GM19099 (cell line): ENCODE data around the gene CHD5.

Experiments
- POLR2A ChIP-seq: IDR thresholded peaks from 3 replicates; pipeline ENCODE4 v1.6.1; 2011; ENCODE audit warnings: low read depth; ENCODE audit not compliant: insufficient read length; ENCODE audit errors: extremely low read depth

Gene CHD5

GRCh38 chr1:6184083-6184783, 4.1 kb upstream of the CHD5 start:
- no peak for TF ChIP-seq POLR2A

DNA sequence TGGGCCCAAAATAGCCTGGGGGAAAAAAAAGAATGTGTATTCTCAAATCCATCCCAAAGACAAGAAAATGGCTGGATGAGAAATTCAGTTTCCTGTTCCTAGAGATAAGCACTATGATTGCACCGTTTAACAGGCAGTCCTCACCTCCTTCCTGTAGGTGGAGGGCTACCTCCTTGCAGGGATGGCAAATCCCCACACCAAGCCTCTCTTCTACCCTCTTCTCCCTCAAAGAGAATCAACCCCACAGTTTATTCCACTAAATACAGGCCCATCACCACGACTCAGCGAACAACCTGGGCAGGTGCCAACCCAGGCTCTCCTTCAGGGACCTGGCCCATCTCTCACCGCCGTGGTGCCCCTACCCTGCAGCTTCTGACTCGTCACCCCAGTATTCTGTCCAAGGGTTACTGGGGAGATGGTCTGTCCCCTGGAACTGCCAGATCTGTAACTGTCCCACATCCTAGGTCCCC, 3.4 kb upstream of the CHD5 start:
- no peak for TF ChIP-seq POLR2A

DNA sequence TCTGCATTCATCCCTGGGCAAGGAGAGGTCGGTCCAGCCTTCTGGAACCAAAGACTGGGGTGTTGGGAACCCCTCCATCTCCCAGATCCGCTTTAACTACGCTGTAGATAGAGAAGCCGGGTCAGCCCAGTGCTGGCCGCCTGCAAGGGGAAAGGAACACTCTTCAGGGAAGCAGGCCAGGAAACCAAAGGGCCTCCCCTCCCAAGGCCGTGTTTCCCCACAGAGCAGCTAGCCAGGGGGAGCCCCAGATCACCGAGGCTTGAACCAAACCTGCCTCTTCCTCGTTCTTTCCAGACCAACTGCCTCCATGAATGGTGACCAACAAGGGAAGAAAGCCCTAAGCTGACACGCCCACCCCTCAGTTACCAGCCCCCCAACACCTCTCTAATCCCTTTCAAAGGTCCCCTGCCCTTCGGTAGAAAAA, 1.2 kb upstream of the CHD5 start:
- no peak for TF ChIP-seq POLR2A

DNA sequence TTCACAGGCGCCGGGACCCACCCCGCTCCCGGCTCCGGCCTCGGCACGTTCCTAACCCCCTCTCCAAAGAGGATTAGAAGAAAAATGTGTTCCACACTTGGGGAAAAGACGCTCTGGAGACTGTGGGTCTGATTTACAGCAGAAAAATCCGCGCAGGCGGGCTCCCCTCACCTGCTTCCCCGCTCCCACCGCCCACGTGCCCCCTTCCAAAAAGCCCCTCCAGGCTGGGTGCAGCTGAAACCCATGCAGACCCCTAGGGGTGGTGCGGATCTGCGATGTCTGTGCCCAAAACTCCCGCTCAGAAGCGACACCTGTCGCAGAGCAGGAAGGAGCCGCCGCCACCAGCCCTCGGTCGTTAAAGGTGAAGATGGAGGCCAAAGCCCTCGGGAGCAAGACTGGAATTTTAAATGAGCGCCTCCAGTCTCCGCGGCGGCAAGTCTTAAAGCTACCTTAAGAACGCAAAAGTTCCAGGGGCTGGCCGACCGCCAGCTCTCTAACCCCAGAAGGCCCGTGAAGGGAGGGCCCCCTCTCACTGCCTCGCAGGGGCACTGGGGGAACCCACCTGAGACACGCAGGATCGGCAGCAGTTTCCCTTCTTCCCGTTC, 688 bp upstream of the CHD5 start:
- TF ChIP-seq POLR2A: no peak

DNA sequence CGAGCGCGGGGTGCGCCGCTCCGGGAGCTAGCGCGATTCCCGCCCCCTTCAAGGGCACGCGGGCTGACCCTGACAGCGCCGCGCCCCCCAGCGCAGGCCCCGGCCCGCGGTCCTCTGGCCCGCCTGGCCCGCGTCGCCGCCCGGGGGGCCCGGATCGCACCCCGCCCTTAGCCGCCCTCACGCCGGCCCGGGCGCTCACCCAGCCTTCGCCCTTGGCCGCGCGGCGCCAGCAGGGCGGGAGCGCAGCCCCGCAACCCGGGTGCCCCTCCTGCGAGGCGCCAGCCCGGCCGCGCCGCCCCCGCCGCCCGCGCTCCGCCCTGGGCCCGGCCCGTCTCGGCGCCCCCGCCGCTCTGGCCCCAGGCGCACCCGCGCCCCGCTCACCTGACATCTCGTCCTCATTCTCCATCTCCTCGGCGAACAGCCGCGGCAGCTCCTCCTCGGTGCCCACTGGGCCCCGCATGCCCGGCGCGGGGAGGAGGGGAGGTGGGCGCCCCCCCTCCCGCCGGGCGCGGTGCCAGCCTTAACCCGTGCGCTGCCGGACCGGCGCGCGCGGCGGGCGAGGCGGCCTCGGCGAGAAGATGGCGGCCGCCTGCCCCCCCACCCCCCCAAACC, 451 bp downstream of the CHD5 start:
- no peak for TF ChIP-seq POLR2A

GRCh38 chr1:6178751-6179563, 1.2 kb downstream of the CHD5 start:
- TF ChIP-seq POLR2A: no peak

DNA sequence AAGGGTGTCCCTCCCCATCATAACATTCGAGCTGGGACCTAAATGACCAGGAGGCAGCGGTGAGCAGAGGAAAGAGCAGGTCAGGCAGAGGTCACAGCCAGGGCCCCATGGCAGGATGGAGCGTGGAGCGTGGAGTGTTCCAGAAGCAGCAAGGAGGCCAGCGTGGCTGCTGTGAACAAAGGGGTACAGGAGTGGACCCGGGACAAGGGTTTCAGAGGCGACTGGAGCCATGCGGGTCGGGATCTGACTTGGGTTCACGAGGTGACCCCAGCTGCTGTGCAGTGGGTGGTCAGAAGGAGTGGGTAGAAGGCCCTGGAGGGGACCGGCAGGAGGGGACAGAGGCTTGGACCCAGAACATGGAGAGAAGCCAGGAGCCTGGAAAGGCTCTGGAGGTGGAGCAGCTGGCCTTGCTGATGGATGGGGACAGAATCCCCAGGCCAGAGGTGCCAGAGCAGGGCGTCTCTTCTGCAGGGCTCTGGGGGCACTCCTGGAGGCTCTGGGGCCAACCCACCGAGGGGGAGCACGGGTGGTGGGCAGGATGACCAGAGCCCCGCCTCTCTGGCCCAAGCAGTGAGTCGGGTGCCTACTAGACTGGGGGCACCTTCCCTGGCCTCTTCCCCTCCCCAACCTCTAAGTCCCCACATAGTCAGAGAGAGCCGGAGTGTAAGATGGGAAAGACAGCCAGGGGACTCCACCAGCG, 2.3 kb downstream of the CHD5 start:
- no peak for TF ChIP-seq POLR2A

DNA sequence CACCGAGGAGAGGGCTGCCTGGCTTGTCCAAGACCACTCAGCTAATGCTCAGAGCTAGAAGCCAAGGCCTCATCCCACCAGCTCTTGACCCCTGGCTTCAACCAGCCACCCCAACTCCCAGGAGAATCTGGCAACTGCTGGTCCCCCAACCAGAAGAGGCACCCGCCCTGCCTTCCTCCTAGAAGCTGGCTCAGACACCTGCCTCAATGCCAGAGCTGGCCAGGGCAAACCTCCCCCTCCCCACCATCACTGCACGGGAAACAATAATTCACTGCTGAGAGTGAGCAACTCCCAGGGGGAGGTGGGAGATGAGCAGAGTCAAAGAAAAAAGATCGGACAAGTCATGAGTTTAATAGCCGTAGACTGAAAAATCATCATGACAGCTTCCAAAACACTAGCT, 3.3 kb downstream of the CHD5 start:
- no peak for TF ChIP-seq POLR2A

- TF ChIP-seq POLR2A: no peak
Measured at GRCh38 chr1:6175411-6175828, 4.7 kb downstream of the CHD5 start.

DNA sequence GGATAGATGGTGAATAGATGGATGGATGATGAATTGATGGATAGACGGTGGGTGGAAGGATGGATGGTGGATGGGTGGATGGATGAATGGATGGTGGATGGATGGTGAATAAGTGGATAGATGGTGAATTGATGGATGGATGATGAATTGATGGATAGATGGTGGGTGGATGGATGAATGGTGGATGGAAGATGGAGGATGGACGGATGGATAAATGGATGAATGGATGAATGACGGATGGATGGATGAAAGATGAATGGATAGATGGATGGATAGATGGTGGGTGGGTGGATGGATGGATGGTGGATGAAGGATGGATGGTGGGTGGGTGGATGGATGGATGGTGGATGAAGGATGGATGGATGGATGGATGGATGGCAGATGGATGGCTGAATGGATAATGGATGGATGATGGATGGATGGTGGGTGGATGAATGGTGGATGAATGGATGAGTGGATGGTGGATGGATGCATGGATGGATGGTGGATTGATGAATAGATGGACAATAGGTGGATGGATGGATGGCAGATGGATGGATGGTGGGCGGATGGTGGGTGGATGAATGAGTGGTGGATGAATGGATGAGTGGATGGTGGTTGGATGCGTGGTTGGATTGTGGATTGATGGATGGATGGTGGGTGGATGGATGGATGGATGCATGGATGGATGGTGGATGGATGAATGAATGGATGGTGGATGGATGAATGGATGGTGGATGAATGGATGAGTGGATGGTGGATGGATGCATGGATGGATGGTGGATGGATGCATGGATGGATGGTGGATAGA, 5.3 kb downstream of the CHD5 start:
- no peak for TF ChIP-seq POLR2A

DNA sequence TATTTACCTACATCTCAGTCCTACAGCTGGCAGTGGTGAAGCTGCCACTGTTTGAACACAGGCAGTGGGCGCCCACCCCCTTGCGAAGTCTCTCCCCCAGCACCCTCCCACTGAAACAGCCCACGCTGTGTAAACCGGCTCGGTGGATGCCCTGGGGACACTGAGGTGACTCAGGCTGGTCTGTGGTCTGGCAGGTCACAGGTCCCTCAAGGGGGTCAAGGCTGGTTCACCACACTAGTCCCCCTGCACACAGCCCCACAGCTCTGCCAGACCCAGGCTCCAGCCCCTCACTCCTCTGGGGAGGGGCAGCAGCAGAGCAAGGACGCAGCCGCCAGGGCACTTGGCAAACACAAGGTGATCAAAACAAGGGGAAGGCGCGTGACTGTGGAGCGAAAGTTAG, 7.6 kb downstream of the CHD5 start:
- TF ChIP-seq POLR2A: no peak

DNA sequence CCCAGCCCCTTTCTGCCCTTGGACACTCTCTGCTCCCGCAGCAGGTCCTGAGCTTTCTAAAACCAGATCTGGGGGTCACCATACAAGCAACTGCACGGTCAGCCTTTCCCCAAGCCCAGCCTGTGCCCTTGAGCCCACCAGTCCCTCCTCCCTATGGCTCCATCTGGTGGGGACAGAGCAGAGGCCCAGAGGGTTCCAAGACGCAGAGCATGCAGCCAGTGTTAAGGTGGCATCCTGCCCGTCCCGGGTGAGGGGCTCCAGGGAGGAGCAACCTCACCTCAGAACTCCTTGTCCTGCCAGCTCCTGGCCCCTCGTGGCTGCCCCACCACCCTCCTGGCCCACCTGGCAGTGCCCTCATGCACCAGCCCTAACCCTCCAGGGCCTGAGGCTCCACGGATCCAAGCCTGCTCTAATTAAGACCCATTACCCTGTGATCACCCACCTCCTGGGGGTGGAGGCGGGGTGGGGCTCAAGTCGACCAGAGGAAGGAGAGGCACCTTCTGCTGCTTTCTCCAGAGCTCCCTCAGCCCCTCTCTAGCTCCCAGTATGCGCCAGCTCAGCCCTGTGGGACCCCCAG, 8.5 kb downstream of the CHD5 start:
- TF ChIP-seq POLR2A: no peak

DNA sequence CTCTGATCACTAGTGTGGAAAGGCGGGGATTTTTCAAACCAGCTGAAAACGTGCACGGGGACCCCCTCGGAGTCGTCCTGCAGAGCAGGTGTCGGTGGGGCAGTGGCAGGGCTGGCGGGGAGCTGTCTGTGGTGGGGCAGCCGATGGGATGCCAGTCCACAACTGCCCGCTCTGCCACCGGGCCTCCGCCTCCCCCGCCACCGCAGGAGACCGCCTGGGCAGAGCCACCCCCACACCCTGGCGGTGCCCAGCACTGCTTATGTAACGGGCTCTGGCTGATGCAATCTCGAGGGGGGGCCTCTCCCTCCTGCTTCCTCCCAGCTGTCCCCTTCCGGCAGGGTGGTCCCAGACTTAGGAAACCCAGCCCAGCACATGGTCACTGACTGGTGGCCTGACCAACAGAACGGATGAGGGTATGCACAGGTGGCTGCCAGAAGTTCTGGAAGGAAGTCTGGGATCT, 9.3 kb downstream of the CHD5 start:
- TF ChIP-seq POLR2A: no peak
